Measurements from ENCODE around the gene ORC1. TPM values are rescaled to one million over a fixed set of nuclear protein-coding genes. Genes with fewer than 3 reads are reported as not detected.

The ORC1 gene
- total and polyA plus RNA-seq, 2 of the 8 experiments (the other 6 are each of a cell fraction or from before 2014, with no cell fraction given), result 36.9 to 49.0 TPM

DNA sequence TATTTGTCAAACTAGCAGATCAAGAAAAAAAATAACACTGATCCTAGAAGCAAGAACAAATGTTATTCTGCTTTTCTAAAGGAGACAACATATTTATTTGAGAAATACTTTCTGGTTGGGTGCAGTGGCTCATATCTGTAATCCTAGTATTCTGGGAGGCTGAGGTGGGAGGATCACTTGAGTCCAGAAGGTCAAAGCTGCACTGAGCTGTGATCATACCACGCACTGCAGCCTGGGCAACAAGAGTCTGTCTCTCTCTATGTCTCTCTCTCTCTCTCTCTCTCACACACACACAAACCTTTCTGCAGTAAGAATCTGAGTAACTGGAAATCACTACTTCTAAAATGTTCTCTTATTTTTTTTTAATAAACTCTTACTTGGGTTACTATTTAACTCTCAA is 31.4 kb upstream of the ORC1 start:
- H2BK15ac ChIP-seq (ENCODE audit: low read length), result no peak overlapping the region
- no peaks in the 10 kb centered on the region for H3K23me2 ChIP-seq (ENCODE audit: low read depth, low read length)
- no peaks in the 10 kb centered on the region for H4K20me1 ChIP-seq (replicated peaks in 1 of 2; ENCODE audit: control insufficient read depth in 1 of 2, insufficient read depth in 2 of 2, low read length in 2 of 2)
- no peak overlapping the region for H3K56ac ChIP-seq (replicated peaks; ENCODE audit: insufficient read length, low read depth, low read length)
- peaks cover 4 to 38% (median 12%) of the 10 kb centered on the region in 4 experiments for H3K36me3 ChIP-seq (ENCODE audit: control insufficient read depth in 2 of 4, insufficient read depth in 4 of 4, low read length in 3 of 4)
- no peak overlapping the region for H2AFZ ChIP-seq (ENCODE audit: low read length)
- no peak overlapping the region for H2BK5ac ChIP-seq (ENCODE audit: low read depth, low read length)
- FAIRE-seq, result no peak
- H3K18ac ChIP-seq (ENCODE audit: extremely low read depth, low read length), result no peak overlapping the region
- no peaks in the 10 kb centered on the region for H3K79me1 ChIP-seq (ENCODE audit: low read depth, low read length)
- WGBS, 2 experiments (ENCODE audit: extremely low coverage in 1 of 2, insufficient coverage in 1 of 2, insufficient read length in 1 of 2, insufficient replicate concordance in 2 of 2, low coverage in 1 of 2, low lambda C conversion rate in 2 of 2, missing lambda C conversion rate in 1 of 2), result 100% methylated on average over 1 of the region's 1 CpG; no CpG with 5 or more reads in 1 of the 2 experiments
- no peak overlapping the region for H4K91ac ChIP-seq (replicated peaks; ENCODE audit: insufficient read length, low read length)
- H3K23ac ChIP-seq (ENCODE audit: insufficient read length), result no peak overlapping the region
- no peaks in the 10 kb centered on the region for H3K27me3 ChIP-seq (replicated peaks in 1 of 4; ENCODE audit: control insufficient read depth in 3 of 4, extremely low read depth in 1 of 4, insufficient read depth in 3 of 4, low read length in 3 of 4)
- no peak overlapping the region for H3K9ac ChIP-seq (replicated peaks in 1 of 4; ENCODE audit: extremely low read depth in 1 of 4, low read depth in 3 of 4, low read length in 3 of 4)
- CTCF ChIA-PET (ENCODE audit: partially characterized antibody), result interaction anchor here (0.7 to 1.0 kb wide), 2 partner anchors 17 to 75 kb away, joined by 3 read pairs; no protein-coding TSS in a partner anchor
- no peak overlapping the region for H3K4ac ChIP-seq (replicated peaks; ENCODE audit: insufficient read length, low read depth, low read length)
- H2BK120ac ChIP-seq (replicated peaks; ENCODE audit: low read depth, low read length), result no peak overlapping the region
- H3K4me3 ChIP-seq (ENCODE audit: extremely low read depth in 1 of 4, insufficient read depth in 2 of 4, low read depth in 3 of 4, low read length in 4 of 4), result no peak overlapping the region
- TF ChIP-seq CTBP2 (IDR thresholded peaks at IDR 0.05; ENCODE audit: borderline replicate concordance, insufficient read depth, insufficient read length, low read length), result no peak
- no peak for TF ChIP-seq ZNF274 (IDR thresholded peaks at IDR 0.05; ENCODE audit: borderline replicate concordance, extremely low read depth, low read length)
- TF ChIP-seq EP300 (IDR thresholded peaks at IDR 0.05; ENCODE audit: borderline replicate concordance in 1 of 2, low read depth in 2 of 2, low read length in 2 of 2), result no peak
- TF ChIP-seq CEBPB (IDR thresholded peaks at IDR 0.05; ENCODE audit: low read depth, low read length), result no peak
- no peak for TF ChIP-seq SIN3A (conservative IDR thresholded peaks at IDR 0.05 in 1 of 2, IDR thresholded peaks at IDR 0.05 in 1 of 2; ENCODE audit: low read depth in 1 of 2, low read length in 2 of 2)
- TF ChIP-seq, protein P1, sequence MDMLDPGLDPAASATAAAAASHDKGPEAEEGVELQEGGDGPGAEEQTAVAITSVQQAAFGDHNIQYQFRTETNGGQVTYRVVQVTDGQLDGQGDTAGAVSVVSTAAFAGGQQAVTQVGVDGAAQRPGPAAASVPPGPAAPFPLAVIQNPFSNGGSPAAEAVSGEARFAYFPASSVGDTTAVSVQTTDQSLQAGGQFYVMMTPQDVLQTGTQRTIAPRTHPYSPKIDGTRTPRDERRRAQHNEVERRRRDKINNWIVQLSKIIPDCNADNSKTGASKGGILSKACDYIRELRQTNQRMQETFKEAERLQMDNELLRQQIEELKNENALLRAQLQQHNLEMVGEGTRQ (IDR thresholded peaks at IDR 0.05; ENCODE audit: low read length), result no peak
- no peak for TF ChIP-seq SP2 (IDR thresholded peaks at IDR 0.05; ENCODE audit: low read length)
- TF ChIP-seq KDM4A (IDR thresholded peaks at IDR 0.05; ENCODE audit: low read depth, low read length, severe bottlenecking), result no peak
- H3K4me2 ChIP-seq (ENCODE audit: insufficient read depth in 1 of 2, low read depth in 2 of 2, low read length in 2 of 2), result no peak overlapping the region
- no peak overlapping the region for H3K27ac ChIP-seq (ENCODE audit: low read depth, low read length)
- H2BK20ac ChIP-seq (ENCODE audit: low read length), result no peak overlapping the region
- POLR2A ChIA-PET (ENCODE audit: partially characterized antibody), result interaction anchor here (1.4 kb wide), 1 partner anchor 27 kb away, joined by 3 read pairs; no protein-coding TSS in a partner anchor
- H3K4me1 ChIP-seq (replicated peaks in 1 of 4; ENCODE audit: control insufficient read depth in 3 of 4, insufficient read depth in 4 of 4, low read length in 3 of 4), result peaks cover 0 to 3% (median 0%) of the 10 kb centered on the region in 4 experiments; a peak in 2 of 7 replicates
- H2BK12ac ChIP-seq (ENCODE audit: low read depth, low read length), result no peak overlapping the region
- H3K14ac ChIP-seq (ENCODE audit: insufficient read length), result no peak overlapping the region
- H2AK5ac ChIP-seq (ENCODE audit: low read depth, low read length), result no peak overlapping the region
- no peaks in the 10 kb centered on the region for H3K79me2 ChIP-seq (ENCODE audit: control insufficient read depth in 1 of 2, insufficient read depth in 2 of 2, low read length in 2 of 2)
- H4K8ac ChIP-seq (ENCODE audit: extremely low read depth, insufficient read depth, low read length), result no peak overlapping the region
- DNase-seq (ENCODE audit: low read depth in 1 of 2, low spot score in 2 of 2), result no peak
- no peaks in the 10 kb centered on the region for H3K9me3 ChIP-seq (ENCODE audit: insufficient read depth in 2 of 2, low read depth in 1 of 2, low read length in 1 of 2)
- no peak overlapping the region for H4K5ac ChIP-seq (ENCODE audit: insufficient read length, low read depth, low read length)
